Testis (tissue), 3 donors: Measurements from ENCODE around the gene DES. TPM values are rescaled to one million over a fixed set of nuclear protein-coding genes. Genes with fewer than 3 reads are reported as not detected.

Experiments used
- DNase-seq: peaks from one replicate; pipeline ENCODE4 v3.0.0-alpha.2; 2019
- H3K27ac ChIP-seq, 2 donors: fragments of 200-600 bp; sonication (generic); one replicate each; pipeline ENCODE4 v1.5.1; 2019
- H3K27me3 ChIP-seq: fragments of 200-600 bp; sonication (generic); one replicate; pipeline ENCODE4 v1.5.1; 2019
- H3K36me3 ChIP-seq: fragments of 200-600 bp; sonication (generic); one replicate; pipeline ENCODE4 v1.5.1; 2017; ENCODE audit warnings: low read depth; ENCODE audit errors: missing control alignments
- H3K4me1 ChIP-seq: fragments of 200-600 bp; sonication (generic); one replicate; pipeline ENCODE4 v1.5.1; 2019
- H3K4me3 ChIP-seq, 2 donors: fragments of 200-600 bp; sonication (generic); one replicate each; pipeline ENCODE4 v1.5.1; 2017 to 2019
- H3K9me3 ChIP-seq: fragments of 200-600 bp; sonication (generic); one replicate; pipeline ENCODE4 v1.5.1; 2017
- POLR2A ChIP-seq: fragments of 450-650 bp; IDR thresholded peaks from one replicate; pipeline ENCODE4 v1.6.1; 2017; ENCODE audit warnings: antibody characterized with exemption, mild to moderate bottlenecking, moderate library complexity
- WGBS, 2 donors: methylation state at CpG; one replicate each; pipeline ENCODE4 v1.1.5; 2018; 5-methylcytosine and 5-hydroxymethylcytosine counted together
- intact Hi-C: fragments of 100-400 bp; cut with DNase I; formaldehyde crosslinking; loops from one replicate; pipeline ENCODE4 v1.15.1; 2023; ENCODE audit warnings: low total_unique reads
- polyA plus RNA-seq: library from polyadenylated mRNA; stranded (reverse); fragments of 350-450 nt; fragmentation: Illumina TruSeq; extraction: RNeasy Lipid Tissue Mini Kit (QIAGEN cat#74804); gene quantifications from one replicate; pipeline ENCODE4 v1.2.3, GENCODE V29; 2014; ENCODE audit warnings: low read depth, low replicate concordance; ENCODE audit not compliant: insufficient read depth
- total RNA-seq, 2 donors: library from RNA; depleted of rRNA; stranded (reverse); fragments of >200 nt; gene quantifications; one replicate each; pipeline ENCODE4 v1.2.3, GENCODE V29; 2016
- TF ChIP-seq, protein P1 (sequence below), 3 experiments: fragments of 450-650 bp in 2 of 3; fragments of 200-600 bp in 1 of 3; sonication (generic) in 1 of 3; IDR thresholded peaks; one replicate each; pipeline ENCODE4 v1.5.1; 2016 to 2019; ENCODE audit warnings: antibody characterized with exemption in 3 of 3, mild to moderate bottlenecking in 2 of 3, moderate library complexity in 1 of 3

Gene DES
- total and polyA plus RNA-seq, 3 donors from 2014 or later = 17.6 to 199 (median 33.3) TPM

DNA sequence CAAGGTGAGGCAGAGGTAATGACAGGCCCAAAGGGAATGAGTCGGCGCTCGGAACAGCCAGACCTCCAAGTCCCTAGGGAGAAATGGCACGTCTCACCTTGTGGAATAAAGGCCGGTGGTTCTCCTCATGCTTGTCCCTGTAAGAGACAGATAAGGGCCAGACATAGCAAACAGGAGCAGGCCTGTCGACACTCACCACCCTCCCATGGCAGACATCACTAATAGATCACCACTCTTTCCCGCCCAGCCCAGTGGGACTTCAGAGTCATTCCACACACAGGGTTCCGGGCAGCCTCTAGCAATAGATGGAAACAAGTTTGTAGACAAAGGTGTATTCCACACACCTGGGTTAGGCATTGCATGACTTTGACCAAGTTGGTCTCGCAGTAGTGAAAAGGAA is 36.7 kb upstream of the DES start:
- no peaks in the 10 kb centered on the region for H3K9me3 ChIP-seq
- TF ChIP-seq, protein P1, sequence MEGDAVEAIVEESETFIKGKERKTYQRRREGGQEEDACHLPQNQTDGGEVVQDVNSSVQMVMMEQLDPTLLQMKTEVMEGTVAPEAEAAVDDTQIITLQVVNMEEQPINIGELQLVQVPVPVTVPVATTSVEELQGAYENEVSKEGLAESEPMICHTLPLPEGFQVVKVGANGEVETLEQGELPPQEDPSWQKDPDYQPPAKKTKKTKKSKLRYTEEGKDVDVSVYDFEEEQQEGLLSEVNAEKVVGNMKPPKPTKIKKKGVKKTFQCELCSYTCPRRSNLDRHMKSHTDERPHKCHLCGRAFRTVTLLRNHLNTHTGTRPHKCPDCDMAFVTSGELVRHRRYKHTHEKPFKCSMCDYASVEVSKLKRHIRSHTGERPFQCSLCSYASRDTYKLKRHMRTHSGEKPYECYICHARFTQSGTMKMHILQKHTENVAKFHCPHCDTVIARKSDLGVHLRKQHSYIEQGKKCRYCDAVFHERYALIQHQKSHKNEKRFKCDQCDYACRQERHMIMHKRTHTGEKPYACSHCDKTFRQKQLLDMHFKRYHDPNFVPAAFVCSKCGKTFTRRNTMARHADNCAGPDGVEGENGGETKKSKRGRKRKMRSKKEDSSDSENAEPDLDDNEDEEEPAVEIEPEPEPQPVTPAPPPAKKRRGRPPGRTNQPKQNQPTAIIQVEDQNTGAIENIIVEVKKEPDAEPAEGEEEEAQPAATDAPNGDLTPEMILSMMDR (IDR thresholded peaks at IDR 0.05) = no peak
- no peak for TF ChIP-seq POLR2A
- H3K27me3 ChIP-seq = no peaks in the 10 kb centered on the region
- no peaks in the 10 kb centered on the region for H3K36me3 ChIP-seq
- peaks cover 1% of the 10 kb centered on the region for H3K4me1 ChIP-seq
- no peak for DNase-seq
- 81 to 86% methylated on average over 4 to 9 of the region's 9 CpGs for WGBS, 2 donors
- no peak overlapping the region for H3K4me3 ChIP-seq
- intact Hi-C loops = no loop called here
- H3K27ac ChIP-seq = no peak overlapping the region

DNA sequence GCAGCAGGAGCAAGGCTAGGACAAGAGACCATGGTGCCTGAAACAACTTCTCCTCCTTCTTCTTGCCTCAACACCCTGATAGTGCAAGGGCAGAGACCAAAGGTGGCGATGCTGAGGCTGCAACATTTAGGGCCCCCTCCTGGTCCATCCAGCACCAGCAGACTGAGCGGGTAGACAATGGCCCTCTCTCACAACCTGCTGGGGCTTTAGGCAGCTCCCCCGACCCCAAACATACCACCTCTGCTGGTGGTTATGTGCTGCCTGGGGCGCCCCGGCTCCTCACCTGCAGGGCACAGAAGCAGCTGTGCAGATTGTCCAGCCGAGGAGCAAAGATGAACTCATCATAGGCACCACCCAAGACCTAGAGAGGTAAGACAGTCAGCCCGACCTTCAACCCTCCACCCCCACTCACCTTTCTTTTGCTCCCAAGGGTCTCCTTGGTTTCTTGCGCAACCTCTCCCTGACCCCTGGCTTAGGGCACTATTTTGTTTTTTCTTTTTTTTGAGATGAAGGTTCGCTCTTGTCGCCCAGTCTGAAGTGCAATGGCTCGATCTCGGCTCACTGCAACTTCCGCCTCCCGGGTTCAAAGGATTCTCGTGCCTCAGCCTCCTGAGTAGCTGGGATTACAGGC is 34.0 kb upstream of the DES start:
- Histone ChIP-seq H3K4me3 (no peak overlapping the region), H3K9me3 (no peaks in the 10 kb centered on the region), H3K27me3 (no peaks in the 10 kb centered on the region), H3K36me3 (no peaks in the 10 kb centered on the region), H3K27ac (no peak overlapping the region), H3K4me1 (peaks cover 12% of the 10 kb centered on the region)
- intact Hi-C loops = no loop called here
- DNase-seq = no peak
- TF ChIP-seq POLR2A = no peak
- TF ChIP-seq, protein P1 (IDR thresholded peaks at IDR 0.05) = no peak
- WGBS, 2 donors = 86 to 93% methylated on average over 15 of the region's 15 CpGs

DNA sequence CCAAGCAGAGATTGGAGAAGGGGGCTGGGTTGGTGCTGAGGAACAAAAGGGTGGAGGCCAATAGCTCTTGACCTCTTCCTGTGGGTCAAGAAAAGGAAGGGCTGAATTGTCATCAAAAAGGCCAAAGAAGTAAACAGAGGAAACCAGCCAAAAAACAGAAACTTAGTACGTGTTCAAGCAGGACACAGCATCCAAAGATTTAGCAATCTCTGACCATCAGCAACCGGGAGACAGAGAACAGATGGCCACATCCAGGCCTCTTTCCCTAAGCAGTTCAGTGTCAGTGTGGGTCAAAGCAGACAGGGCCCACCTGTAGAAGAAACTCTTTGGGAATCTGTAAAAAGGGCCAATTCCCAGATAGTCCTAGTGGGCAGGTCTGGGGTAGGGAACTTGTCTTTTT is 33.3 kb upstream of the DES start:
- Histone ChIP-seq H3K36me3 (no peaks in the 10 kb centered on the region), H3K9me3 (no peaks in the 10 kb centered on the region), H3K4me3 (no peak overlapping the region), H3K27me3 (no peaks in the 10 kb centered on the region), H3K4me1 (peaks cover 12% of the 10 kb centered on the region), H3K27ac (no peak overlapping the region)
- DNase-seq = no peak
- no peak for TF ChIP-seq POLR2A
- TF ChIP-seq, protein P1 (IDR thresholded peaks at IDR 0.05) = no peak
- intact Hi-C loops = no loop called here
- WGBS, 2 donors = 76% methylated on average over 2 of the region's 2 CpGs

DNA sequence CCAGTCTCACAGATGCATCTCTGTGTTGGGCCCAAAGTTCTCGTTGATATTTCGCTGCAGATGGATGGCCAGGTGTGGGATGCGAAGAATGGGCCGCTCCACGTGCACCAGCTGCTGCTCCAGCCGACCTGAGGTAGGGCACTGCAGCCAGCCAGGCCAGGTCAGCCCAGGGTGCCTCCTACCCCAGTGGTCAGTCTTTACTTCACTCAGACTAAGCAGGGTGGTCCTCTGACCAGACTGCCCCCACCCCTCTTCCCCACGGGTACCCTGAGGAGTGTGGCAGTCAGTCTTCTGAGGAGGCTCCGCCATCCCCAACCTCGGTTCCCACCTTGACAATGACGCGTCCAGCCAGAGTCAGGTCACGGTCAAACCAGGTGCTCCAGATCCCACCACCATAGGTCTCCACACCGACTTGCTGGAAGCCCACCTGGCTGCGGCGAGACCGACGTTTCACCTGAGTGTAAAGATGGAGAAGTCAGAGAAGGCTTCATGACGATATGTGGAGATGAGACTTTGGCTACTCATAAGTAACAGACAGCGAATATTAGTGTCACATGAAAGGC is 32.1 kb upstream of the DES start:
- H3K4me3 ChIP-seq = no peak overlapping the region
- no peak for TF ChIP-seq POLR2A
- TF ChIP-seq, protein P1 (IDR thresholded peaks at IDR 0.05) = no peak

More for the DNA sequence above, 32.1 kb upstream of the DES start:
- DNase-seq = no peak
- 93 to 94% methylated on average over 18 to 19 of the region's 19 CpGs for WGBS, 2 donors
- no peaks in the 10 kb centered on the region for H3K27me3 ChIP-seq
- no peak overlapping the region for H3K27ac ChIP-seq
- intact Hi-C loops = no loop called here
- H3K4me1 ChIP-seq = peaks cover 12% of the 10 kb centered on the region
- H3K9me3 ChIP-seq = no peaks in the 10 kb centered on the region
- no peaks in the 10 kb centered on the region for H3K36me3 ChIP-seq
